K562 (cell line): ENCODE data around the gene TMPRSS9. TPM values are rescaled to one million over a fixed set of nuclear protein-coding genes. Genes with fewer than 3 reads are reported as not detected.

Source experiments
- ATAC-seq: fragments of 200-7000 bp; cut with Tn5 transposase; 3 replicates; pipeline ENCODE4 v1.9.1; 2020; ENCODE audit warnings: moderate library complexity
- BruUV-seq: library from RNA; stranded (reverse); fragments of 400-500 nt; replicated peaks from 2 replicates; lab custom pipeline; 2021; lab: Mats Ljungman, UMichigan
- CTCF ChIA-PET: fragments of 300-600 bp; formaldehyde crosslinking; extraction: SDS; loops from one replicate; lab custom pipeline; 2021; ENCODE audit warnings: low intra/inter-chr PET ratio; lab: Yijun Ruan, JAX
- POLR2A ChIA-PET: fragments of 300-600, 350-650 bp; sonication (Branson Sonifier 250); formaldehyde crosslinking; extraction: SDS; loops from one replicate; lab custom pipeline; 2021; ENCODE audit warnings: antibody characterized with exemption, inconsistent platforms; lab: Yijun Ruan, JAX
- DNase-seq, 4 experiments: peaks; one replicate each; pipeline versions ENCODE4 v3.0.0 to v3.0.0-alpha.2; 2011 to 2018; ENCODE audit warnings: low spot score in 3 of 4, mixed read lengths in 3 of 4; ENCODE audit errors: extremely low read depth in 1 of 4
- FAIRE-seq: peaks from 2 replicates; lab custom pipeline; 2011; peaks lifted over from hg19 to GRCh38; lab: Jason Lieb, UNC
- H2AFZ ChIP-seq: 2 replicates; pipeline ENCODE4 v1.6.0; 2011; ENCODE audit warnings: low read depth, low read length, control low read depth, inconsistent platforms
- H3K27ac ChIP-seq: fragments of 200-600 bp; 3 replicates; pipeline ENCODE4 v1.8.0; 2011; ENCODE audit warnings: low read depth, mild to moderate bottlenecking, control low read depth, inconsistent platforms, low read length, moderate library complexity, mixed read lengths; ENCODE audit errors: extremely low read depth
- H3K27me3 ChIP-seq, 2 experiments: fragments of 300-600 bp in 1 of 2; 2 replicates in 1 of 2; 3 replicates in 1 of 2; pipeline versions ENCODE4 v1.6.0 to v1.8.0; 2011; ENCODE audit warnings: inconsistent platforms in 2 of 2, low read length in 2 of 2, mild to moderate bottlenecking in 1 of 2, mixed read lengths in 1 of 2, moderate library complexity in 1 of 2; ENCODE audit not compliant: control insufficient read depth in 2 of 2, insufficient read depth in 2 of 2
- H3K36me3 ChIP-seq: fragments of 300-600 bp; 3 replicates; pipeline ENCODE4 v1.8.0; 2011; ENCODE audit warnings: mild to moderate bottlenecking, low read length, inconsistent platforms; ENCODE audit not compliant: control insufficient read depth, insufficient read depth
- H3K4me1 ChIP-seq, 2 experiments: fragments of 200-600 bp in 1 of 2; replicated peaks in 1 of 2; 2 replicates in 1 of 2; 3 replicates in 1 of 2; pipeline versions ENCODE4 v1.5.1 to v1.8.0; 2011; ENCODE audit warnings: inconsistent platforms in 2 of 2, low read length in 2 of 2, mild to moderate bottlenecking in 1 of 2, mixed read lengths in 1 of 2, moderate library complexity in 1 of 2; ENCODE audit not compliant: control insufficient read depth in 2 of 2, insufficient read depth in 2 of 2
- H3K4me2 ChIP-seq: 2 replicates; pipeline ENCODE4 v1.6.1; 2011; ENCODE audit warnings: low read length, control low read depth, inconsistent platforms, mixed read lengths; ENCODE audit not compliant: insufficient read depth
- H3K4me3 ChIP-seq: fragments of 200-600 bp; sonication (generic), shearing (Covaris generic); 2 replicates; pipeline ENCODE4 v1.5.1; 2016; ENCODE audit warnings: control low read depth, inconsistent platforms
- H3K79me2 ChIP-seq: fragments of 200-600 bp; 3 replicates; pipeline ENCODE4 v1.8.0; 2011; ENCODE audit warnings: low read length, inconsistent platforms; ENCODE audit not compliant: control insufficient read depth, insufficient read depth
- H3K9ac ChIP-seq, 2 experiments: 2 replicates each; pipeline versions ENCODE4 v1.6.0 to v1.6.1; 2011; ENCODE audit warnings: low read depth in 2 of 2, low read length in 2 of 2, control low read depth in 1 of 2, inconsistent platforms in 1 of 2, mild to moderate bottlenecking in 1 of 2, mixed read lengths in 1 of 2; ENCODE audit not compliant: insufficient read depth in 1 of 2
- H3K9me1 ChIP-seq: one replicate; pipeline ENCODE4 v1.6.0; 2011; ENCODE audit warnings: inconsistent platforms, mild to moderate bottlenecking, low read length, moderate library complexity; ENCODE audit not compliant: control insufficient read depth, insufficient read depth
- H3K9me3 ChIP-seq: replicated peaks from 2 replicates; pipeline ENCODE4 v1.5.1; 2011; ENCODE audit warnings: low read depth, low read length, inconsistent platforms; ENCODE audit not compliant: control insufficient read depth, insufficient read depth
- H4K20me1 ChIP-seq: replicated peaks from 2 replicates; pipeline ENCODE4 v1.6.1; 2011; ENCODE audit warnings: low read length, inconsistent platforms, mixed read lengths; ENCODE audit not compliant: control insufficient read depth, insufficient read depth
- HNRNPH1 ChIP-seq: fragments of 200-400 bp; formaldehyde crosslinking; optimal IDR thresholded peaks from 2 replicates; pipeline ENCODE3; 2017; ENCODE audit warnings: low read depth, mild to moderate bottlenecking, low read length, moderate library complexity
- ILF3 ChIP-seq: fragments of 450-650 bp; IDR thresholded peaks from 2 replicates; pipeline ENCODE4 v1.6.1; 2018; ENCODE audit warnings: antibody characterized with exemption, mild to moderate bottlenecking, moderate library complexity, borderline replicate concordance
- KLF16 ChIP-seq: IDR thresholded peaks from 2 replicates; pipeline ENCODE4 v1.6.1; 2016; ENCODE audit warnings: antibody characterized with exemption
- NFE2 ChIP-seq: IDR thresholded peaks from 2 replicates; pipeline ENCODE4 v1.6.1; 2014; ENCODE audit warnings: antibody characterized with exemption, low read depth
- RAD21 ChIP-seq, 2 experiments: fragments of 250-450 bp in 1 of 2; fragments of 450-650 bp in 1 of 2; sonication (Bioruptor Pico) in 1 of 2; formaldehyde crosslinking in 1 of 2; IDR thresholded peaks in 1 of 2; conservative IDR thresholded peaks in 1 of 2; 2 replicates each; pipeline versions ENCODE4 v1.4.0 to v1.8.0; 2020 to 2022; ENCODE audit warnings: mild to moderate bottlenecking in 2 of 2, moderate library complexity in 1 of 2
- RBFOX2 ChIP-seq: fragments of 200-400 bp; formaldehyde crosslinking; IDR thresholded peaks from 2 replicates; pipeline ENCODE4 v1.6.1; 2017; ENCODE audit warnings: low read depth, mild to moderate bottlenecking, low read length, moderate library complexity
- TGIF2 ChIP-seq: sonication (generic); formaldehyde crosslinking; IDR thresholded peaks from 2 replicates; pipeline ENCODE4 v1.8.1; 2022; ENCODE audit warnings: mild to moderate bottlenecking, missing genetic modification reagents, moderate library complexity
- ZKSCAN3 ChIP-seq: fragments of 250-450 bp; sonication (Bioruptor Pico); IDR thresholded peaks from 2 replicates; pipeline ENCODE4 v1.4.0; 2020
- ZNF146 ChIP-seq: IDR thresholded peaks from one replicate; pipeline ENCODE4 v1.6.1; 2018; ENCODE audit warnings: missing compliant biosample characterization; ENCODE audit not compliant: unreplicated experiment
- ZNF197 ChIP-seq: fragments of 200-800 bp; sonication (Bioruptor generic); IDR thresholded peaks from 2 replicates; pipeline ENCODE4 v1.6.1; 2016; ENCODE audit warnings: low read depth, missing genetic modification characterization, missing compliant biosample characterization
- ZNF3 ChIP-seq: fragments of 250-450 bp; sonication (Bioruptor Pico); IDR thresholded peaks from 2 replicates; pipeline ENCODE4 v1.5.0; 2021; ENCODE audit warnings: mild to moderate bottlenecking, moderate library complexity
- WGBS: fragments of 100-300 bp; shearing (Covaris generic); methylation state at CpG from one replicate; pipeline ENCODE4 v1.1.6; 2016; ENCODE audit warnings: low coverage, mixed read lengths; ENCODE audit not compliant: insufficient coverage; ENCODE audit errors: missing lambda C conversion rate; 5-methylcytosine and 5-hydroxymethylcytosine counted together
- in situ Hi-C: fragments of 300-500 bp; cut with MboI; formaldehyde crosslinking; loops from 4 replicates; pipeline ENCODE4 v1.15.0; 2018; ENCODE audit warnings: inconsistent platforms, mixed read lengths
- intact Hi-C: fragments of 100-400 bp; cut with micrococcal nuclease; formaldehyde crosslinking; loops from 2 replicates; pipeline ENCODE4 v1.14.2; 2022
- polyA plus RNA-seq, 8 experiments: library from polyadenylated mRNA; depleted of rRNA in 4 of 8; stranded (reverse) in 5 of 8; unstranded in 3 of 8; fragments of >200 nt; fragmentation: Nextera tagmentation in 2 of 8; fragmentation: Illumina TruSeq in 1 of 8; extraction: Ambion mirVana in 2 of 8; extraction: Trizol in 1 of 8; gene quantifications; 2 replicates each; pipeline versions ENCODE4 v1.2.1 to v1.2.3, GENCODE V29; 2011 to 2014; ENCODE audit warnings: inconsistent platforms in 1 of 8, missing spikeins in 1 of 8
- total RNA-seq, 7 experiments: library from RNA; depleted of rRNA in 6 of 7; stranded (reverse); fragments of >200 nt in 6 of 7; fragmentation: Illumina TruSeq in 2 of 7; extraction: Trizol in 2 of 7; gene quantifications; 2 replicates each; pipeline versions ENCODE4 v1.2.1 to v1.2.3, GENCODE V29; 2011 to 2021; ENCODE audit warnings: low replicate concordance in 1 of 7
- TF ChIP-seq, protein P1 (sequence below): fragments of 450-650 bp; IDR thresholded peaks from 2 replicates; pipeline ENCODE4 v1.6.1; 2018; ENCODE audit not compliant: partially characterized antibody
- TF ChIP-seq, protein P2 (sequence below): IDR thresholded peaks from 2 replicates; pipeline ENCODE4 v1.6.1; 2016; ENCODE audit warnings: missing genetic modification characterization, missing compliant biosample characterization

Gene TMPRSS9
- total and polyA plus RNA-seq, 9 of the 15 experiments (the other 6 are each of a cell fraction or from before 2014, with no cell fraction given) = 0.01 to 0.03 TPM; not detected in 7

DNA sequence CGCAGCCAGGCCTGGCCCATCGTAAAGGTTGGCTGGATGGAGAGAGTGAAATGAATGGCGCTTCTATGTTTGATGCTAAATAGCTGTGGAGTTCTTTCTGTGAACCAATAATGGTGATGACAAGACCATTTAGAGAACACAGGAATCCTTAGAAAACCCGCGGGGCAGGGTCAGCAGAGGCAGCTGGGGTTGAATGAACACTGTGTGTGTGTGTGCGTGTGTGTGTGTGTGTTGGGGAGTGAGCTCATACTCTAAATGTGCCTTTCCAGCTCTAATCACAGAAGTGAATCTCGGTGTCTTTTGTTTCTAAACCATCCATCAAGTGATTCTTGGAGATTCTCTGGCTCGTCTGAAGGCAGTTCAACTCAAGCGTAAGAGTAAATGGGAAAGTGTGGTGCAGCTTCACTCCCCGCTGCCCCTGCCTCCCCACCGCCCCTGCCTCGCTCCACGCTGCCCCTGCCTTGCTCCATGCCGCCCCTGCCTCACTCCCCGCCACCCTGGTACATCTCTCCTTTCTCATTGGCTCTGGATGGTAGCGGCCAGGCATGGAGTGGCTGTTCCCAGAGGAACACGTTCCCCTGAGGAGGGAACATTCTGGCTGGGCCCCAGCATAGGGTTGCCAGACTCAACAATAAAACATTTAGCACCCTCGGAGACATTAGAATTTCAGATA, 21.2 kb downstream of the TMPRSS9 start:
- ATAC-seq = no peak
- TF ChIP-seq, protein P1, sequence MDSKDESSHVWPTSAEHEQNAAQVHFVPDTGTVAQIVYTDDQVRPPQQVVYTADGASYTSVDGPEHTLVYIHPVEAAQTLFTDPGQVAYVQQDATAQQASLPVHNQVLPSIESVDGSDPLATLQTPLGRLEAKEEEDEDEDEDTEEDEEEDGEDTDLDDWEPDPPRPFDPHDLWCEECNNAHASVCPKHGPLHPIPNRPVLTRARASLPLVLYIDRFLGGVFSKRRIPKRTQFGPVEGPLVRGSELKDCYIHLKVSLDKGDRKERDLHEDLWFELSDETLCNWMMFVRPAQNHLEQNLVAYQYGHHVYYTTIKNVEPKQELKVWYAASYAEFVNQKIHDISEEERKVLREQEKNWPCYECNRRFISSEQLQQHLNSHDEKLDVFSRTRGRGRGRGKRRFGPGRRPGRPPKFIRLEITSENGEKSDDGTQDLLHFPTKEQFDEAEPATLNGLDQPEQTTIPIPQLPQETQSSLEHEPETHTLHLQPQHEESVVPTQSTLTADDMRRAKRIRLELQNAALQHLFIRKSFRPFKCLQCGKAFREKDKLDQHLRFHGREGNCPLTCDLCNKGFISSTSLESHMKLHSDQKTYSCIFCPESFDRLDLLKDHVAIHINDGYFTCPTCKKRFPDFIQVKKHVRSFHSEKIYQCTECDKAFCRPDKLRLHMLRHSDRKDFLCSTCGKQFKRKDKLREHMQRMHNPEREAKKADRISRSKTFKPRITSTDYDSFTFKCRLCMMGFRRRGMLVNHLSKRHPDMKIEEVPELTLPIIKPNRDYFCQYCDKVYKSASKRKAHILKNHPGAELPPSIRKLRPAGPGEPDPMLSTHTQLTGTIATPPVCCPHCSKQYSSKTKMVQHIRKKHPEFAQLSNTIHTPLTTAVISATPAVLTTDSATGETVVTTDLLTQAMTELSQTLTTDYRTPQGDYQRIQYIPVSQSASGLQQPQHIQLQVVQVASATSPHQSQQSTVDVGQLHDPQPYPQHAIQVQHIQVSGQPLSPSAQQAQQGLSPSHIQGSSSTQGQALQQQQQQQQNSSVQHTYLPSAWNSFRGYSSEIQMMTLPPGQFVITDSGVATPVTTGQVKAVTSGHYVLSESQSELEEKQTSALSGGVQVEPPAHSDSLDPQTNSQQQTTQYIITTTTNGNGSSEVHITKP = no peak
- no peak for TF ChIP-seq KLF16
- no peak for TF ChIP-seq ILF3
- TF ChIP-seq TGIF2 = no peak
- no peak for TF ChIP-seq ZNF3 (CRISPR knock-in tag)
- TF ChIP-seq ZNF197 (CRISPR knock-in tag) = no peak
- TF ChIP-seq ZKSCAN3 (CRISPR knock-in tag) = no peak
- TF ChIP-seq, protein P2, sequence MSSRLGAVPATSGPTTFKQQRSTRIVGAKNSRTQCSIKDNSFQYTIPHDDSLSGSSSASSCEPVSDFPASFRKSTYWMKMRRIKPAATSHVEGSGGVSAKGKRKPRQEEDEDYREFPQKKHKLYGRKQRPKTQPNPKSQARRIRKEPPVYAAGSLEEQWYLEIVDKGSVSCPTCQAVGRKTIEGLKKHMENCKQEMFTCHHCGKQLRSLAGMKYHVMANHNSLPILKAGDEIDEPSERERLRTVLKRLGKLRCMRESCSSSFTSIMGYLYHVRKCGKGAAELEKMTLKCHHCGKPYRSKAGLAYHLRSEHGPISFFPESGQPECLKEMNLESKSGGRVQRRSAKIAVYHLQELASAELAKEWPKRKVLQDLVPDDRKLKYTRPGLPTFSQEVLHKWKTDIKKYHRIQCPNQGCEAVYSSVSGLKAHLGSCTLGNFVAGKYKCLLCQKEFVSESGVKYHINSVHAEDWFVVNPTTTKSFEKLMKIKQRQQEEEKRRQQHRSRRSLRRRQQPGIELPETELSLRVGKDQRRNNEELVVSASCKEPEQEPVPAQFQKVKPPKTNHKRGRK = no peak
- TF ChIP-seq ZNF146 = no peak
- no peak for TF ChIP-seq HNRNPH1
- no peak for TF ChIP-seq RBFOX2
- TF ChIP-seq RAD21 (CRISPR knock-in tag; conservative IDR thresholded peaks at IDR 0.05 in 1 of 2, IDR thresholded peaks at IDR 0.05 in 1 of 2) = no peak
- no peak for TF ChIP-seq NFE2
- H3K27ac ChIP-seq = no peak overlapping the region
- peaks cover 9% of the 10 kb centered on the region for H3K9me3 ChIP-seq
- no peak for FAIRE-seq
- no peaks in the 10 kb centered on the region for H3K79me2 ChIP-seq
- no TSS peak for BruUV-seq
- no peak overlapping the region for H3K9ac ChIP-seq
- WGBS = 26% methylated on average over 17 of the region's 18 CpGs
- ChIA-PET CTCF (no interaction called here), POLR2A (interaction anchor here (0.6 to 0.9 kb wide), 3 partner anchors 13 to 263 kb away, joined by 3 to 5 read pairs (median 3); no protein-coding TSS in a partner anchor)
- in situ Hi-C loops (loop anchor here (10.0 kb wide), 1 partner anchor 226 kb away; the partner anchor contains the start of gene AP3D1), intact Hi-C loops (loop anchor here (10.0 kb wide), 1 partner anchor 56 kb away; the partner anchor contains the start of genes LSM7 and SPPL2B)
- no peak for DNase-seq
- no peak overlapping the region for H2AFZ ChIP-seq
- peaks cover 0 to 15% of the 10 kb centered on the region in 2 experiments; a peak in 3 of 5 replicates for H3K4me1 ChIP-seq
- no peaks in the 10 kb centered on the region for H3K36me3 ChIP-seq
- no peaks in the 10 kb centered on the region for H4K20me1 ChIP-seq
- H3K9me1 ChIP-seq = no peaks in the 10 kb centered on the region
- no peaks in the 10 kb centered on the region for H3K27me3 ChIP-seq
- H3K4me2 ChIP-seq = no peak overlapping the region
- no peak overlapping the region for H3K4me3 ChIP-seq
